RKO (cell line): Measurements from ENCODE around the gene SRP14.
"Not testable (repeated sequence)": the region's sequence is repeated elsewhere in the genome, so short reads cannot be mapped to it uniquely, and the experiment has no call there.

Experiments
- DNase-seq: peaks from one replicate; pipeline ENCODE4 v3.0.0-alpha.2; 2016; ENCODE audit warnings: low spot score

Gene SRP14

DNA sequence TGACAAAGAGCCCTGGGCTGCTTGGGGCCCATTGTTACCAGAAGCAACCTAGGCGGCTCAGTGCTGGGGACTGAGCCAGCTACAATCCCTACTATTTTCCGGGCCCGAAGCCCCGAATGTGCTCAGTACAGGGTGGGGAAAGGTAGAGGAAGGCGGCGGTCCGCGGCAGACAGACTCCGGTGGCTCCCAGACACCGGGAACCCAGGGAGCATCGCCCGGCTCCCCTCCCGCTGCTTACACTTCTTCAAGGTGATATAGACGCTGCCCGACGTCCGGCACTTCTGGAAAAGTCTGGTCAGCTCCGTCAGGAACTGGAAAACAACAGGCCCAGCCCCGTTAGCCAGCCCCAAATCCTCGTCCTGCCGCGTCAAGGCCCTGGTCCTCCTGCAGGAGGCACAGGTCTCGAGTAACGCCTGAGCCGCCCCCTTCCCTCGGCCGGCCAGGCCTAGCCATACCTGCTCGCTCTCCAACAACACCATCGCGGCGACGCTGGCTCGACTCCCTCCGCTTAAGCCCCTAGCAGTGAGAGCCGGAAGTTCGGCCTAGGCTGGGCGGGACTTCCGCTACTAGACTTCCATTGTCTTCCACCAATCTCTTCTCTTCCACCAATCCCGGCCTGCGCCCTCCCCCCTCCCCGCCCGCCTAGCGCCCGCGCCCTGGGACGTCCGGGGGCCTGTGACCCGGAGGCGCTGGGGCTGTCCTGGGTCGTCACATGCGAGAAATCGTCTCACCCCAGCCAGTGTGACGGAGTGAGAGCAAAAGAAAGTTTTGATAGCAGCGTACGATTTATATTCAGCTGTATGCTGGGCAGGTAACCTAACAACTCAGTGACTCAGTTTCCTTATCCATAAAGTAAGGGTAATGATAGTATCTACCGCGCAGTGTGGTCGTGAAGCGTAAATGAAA is at the start of gene SRP14:
Gene SRP14, minus strand, starts transcription at position 544 of the 906 bp plus-strand sequence. Its CDS starts 65 bp downstream, at position 479.
- DNase-seq: peak; percentile 93

GRCh38 chr15:40087991-40088928 is 49.3 kb upstream of the SRP14 start:
- DNase-seq: no peak

DNA sequence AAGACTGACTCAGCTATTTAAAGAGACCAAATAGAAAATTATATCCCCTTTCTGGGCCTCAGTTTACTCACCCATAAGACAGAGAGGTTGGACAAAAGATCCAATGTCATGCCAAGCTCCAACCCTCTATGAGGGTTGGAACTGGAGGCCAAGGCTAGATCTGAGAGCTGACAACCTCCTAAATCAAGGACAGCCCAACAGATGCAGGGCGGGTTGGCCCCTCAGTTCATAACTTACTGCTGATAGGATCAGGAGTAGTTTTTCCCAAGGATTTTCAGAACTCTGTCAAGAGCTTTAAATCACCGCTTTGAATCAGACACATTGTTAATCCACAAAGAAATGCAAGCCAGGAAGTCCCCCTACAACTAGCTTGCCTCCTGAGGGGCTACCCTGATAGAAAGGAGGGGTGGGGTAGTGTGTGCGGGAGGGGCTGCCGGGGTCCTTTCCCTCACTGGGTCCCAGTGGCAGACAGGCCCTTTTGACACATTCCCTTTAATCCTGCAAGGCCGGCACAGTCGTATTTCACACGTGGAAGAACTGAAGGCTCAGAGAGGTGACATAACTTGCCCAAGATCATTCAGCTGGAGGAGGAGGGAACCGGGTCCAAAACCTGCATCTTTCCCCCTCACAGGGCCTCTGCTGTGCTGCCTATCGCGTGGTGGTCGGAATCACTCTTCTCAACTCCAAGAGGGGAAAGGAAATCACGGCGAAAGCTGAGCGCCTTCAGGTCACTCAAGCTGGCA is 48.3 kb upstream of the SRP14 start:
- DNase-seq: no peak

DNA sequence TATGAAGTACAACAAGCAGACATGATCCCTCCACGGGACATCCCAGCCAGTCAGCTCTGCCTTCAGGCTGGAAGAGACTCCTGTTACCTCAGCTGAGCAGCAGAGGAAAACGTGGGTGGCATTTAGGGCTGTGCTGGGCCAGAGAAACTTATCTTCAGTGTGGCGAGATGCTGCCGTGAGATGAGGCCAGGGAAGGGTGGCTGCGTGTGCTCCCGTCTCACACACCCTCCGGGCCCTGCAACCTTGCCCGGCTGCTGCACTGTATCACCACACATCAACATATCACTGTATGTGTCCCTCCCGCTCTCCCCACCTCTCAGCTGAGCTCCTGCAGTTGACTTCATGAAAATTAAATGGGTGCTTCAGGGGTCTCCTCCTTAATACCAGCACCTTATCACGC is 46.3 kb upstream of the SRP14 start:
- no peak for DNase-seq

DNA sequence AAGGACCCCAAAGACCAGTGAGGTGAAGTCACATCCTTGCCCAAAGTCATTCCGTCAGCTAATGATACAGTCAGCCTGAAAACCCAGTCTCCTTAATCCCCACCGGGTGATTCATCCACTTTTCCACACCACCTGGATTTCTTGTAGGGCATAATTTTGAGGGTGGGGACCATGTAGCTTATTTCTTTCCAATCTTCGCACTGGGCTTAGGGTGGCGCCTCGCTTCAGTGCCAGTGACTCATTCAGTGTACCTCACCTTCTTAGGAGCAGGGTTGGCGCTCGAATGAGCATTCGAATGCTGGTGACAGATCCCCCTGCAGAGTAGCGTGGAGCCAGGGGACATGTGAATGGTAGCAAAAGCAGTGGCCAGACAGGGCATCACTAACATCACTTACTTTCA is 45.7 kb upstream of the SRP14 start:
- DNase-seq: peak; percentile 23

DNA sequence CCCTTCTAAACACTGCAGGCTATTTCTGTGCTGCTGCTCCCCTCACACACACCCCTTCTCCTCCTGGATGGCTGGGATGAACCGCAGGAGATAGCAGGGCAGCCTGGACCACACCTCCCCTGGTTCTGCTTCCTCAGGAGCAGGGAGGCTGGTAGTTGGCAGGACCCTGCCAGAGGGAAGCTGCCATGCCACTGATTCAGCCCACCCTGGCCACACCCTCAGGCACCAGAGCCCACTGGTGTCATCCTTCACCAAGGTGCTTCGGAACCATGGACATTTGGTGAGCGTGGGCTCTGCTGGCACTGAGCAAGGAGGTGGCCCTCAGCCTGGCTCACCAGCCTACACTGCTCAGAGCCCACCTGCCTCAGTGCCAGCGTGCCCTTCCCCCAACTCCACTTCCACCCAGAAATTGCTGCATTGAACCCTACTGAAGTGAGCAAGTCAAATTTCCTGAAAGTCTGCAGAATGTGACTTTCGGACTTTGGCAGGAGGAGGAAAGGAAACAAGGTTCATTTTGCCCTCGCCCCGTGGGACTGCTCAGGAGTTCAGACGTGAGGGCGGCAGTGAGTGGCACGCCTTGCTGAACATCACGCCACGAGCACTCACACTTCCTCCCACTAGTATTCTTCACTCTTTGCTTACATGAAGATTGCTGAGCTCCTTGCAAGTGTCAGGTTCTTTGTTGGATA is 43.4 kb upstream of the SRP14 start:
- DNase-seq: no peak

DNA sequence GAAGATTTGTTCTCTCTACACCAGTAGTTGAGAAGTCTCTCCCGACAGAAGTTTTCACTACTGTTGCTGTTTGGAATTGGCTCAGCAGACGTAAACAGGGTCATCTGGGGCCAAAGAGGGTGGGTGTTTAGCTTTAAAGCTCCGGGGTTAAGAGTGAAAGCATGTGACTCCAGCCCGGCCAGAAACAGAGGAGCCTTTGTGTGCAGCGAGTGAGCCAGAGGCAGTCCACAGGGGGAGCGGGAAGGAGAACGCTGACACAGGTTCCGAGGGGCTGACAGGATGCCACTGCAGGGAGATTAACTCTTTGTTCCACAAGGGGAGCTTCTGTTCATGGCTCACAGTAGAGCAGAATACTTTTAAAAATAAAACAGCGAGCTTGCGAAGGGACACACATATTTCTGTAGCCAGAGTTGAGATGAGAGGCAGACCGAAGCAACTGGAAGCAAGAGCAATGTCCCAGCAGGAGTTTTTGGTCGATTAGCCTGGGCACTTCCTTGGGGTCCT is 42.8 kb upstream of the SRP14 start:
- DNase-seq: peak; percentile 55

DNA sequence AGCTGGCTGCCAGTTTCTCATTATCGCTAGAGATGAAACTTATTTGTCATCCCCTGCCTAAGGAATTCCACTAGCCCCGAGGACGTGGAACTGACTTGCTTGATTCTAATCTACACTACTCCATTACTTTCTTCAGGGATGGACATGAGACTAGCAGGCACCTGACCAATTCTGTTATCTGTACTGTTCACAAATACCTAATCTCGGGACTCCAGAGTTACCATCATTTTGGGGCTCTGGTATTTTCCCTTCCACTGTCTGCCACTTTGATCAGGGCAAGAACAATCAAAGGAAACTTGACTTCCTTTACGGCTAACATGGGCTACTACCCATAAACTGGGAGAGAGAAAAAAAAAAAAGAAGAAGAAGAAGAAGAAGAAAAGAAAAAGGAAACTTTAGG is 41.9 kb upstream of the SRP14 start:
- no peak for DNase-seq

DNA sequence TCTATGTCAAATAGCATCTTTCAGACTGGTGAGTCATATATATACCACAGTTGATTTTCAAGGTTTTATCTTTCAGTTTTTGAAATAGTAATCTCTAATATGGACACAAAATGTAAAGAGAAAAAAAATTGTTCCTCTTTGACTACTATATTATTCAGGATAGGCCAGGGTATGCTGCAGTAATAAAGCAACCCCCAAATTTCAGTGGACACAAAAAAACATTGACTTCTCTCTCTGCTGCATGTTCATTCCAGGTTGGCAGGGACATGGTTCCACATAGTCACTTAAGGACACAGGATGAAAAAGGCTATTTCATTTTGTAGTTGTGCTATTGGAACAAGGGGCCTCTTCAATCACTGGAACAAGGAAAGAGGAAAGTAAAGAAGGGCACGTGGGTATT is 41.1 kb upstream of the SRP14 start:
- no peak for DNase-seq

DNA sequence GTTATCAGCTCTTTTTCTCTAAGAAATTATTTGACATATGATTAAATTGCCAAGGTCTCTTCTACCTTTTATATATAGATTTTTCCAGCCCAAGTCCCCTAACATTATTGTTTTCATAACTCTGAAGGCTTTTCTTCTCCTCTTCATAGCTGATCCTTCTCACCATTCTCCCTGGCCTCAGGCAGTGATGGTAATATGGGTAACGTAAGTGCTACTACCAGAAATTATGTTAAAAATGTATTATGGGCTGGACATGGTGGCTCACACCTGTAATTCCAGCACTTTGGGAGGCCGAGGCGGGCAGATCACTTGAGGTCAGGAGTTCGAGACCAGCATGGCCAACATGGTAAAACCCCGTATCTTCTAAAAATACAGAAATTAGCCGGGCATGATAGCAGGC is 40.5 kb upstream of the SRP14 start:
- no peak for DNase-seq

- no peak for DNase-seq
Observed at GRCh38 chr15:40075298-40076044, 36.5 kb upstream of the SRP14 start.

- DNase-seq: not testable (repeated sequence)
Observed at GRCh38 chr15:40074656-40075055, 35.7 kb upstream of the SRP14 start.

DNA sequence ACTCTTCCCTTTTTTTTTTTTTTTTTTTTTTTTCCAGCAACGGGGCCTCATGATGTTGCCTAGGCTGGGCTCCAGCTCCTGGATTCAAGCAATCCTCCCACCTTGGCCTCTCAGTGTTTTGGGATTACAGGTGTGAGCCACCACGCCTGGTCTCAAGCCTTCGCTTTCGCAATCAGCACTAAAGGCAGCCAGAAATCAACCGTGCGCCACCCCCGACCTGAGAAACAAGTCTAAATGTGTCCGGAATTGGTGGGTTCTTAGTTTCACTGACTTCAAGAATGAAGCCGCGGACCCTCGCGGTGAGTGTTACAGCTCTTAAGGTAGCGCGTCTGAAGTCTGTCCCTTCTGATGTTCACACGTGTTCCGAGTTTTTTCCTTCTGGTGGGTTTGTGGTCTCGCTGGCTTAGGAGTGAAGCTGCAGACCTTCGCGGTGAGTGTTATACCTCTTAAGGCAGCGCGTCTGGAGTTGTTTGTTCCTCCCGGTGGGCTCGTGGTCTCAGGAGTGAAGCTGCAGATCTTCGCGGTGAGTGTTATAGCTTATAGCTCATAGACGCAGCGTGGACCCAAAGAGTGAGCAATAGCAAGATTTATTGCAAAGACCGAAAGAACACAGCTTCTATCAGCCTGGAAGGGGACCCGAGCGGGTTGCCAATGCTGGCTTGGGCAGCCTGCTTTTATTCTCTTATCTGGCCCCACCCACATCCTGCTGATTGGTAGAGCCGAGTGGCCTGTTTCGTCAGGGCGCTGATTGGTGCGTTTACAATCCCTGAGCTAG is 34.9 kb upstream of the SRP14 start:
- DNase-seq: not testable (repeated sequence)

GRCh38 chr15:40072216-40072990 is 33.4 kb upstream of the SRP14 start:
- no peak for DNase-seq

DNA sequence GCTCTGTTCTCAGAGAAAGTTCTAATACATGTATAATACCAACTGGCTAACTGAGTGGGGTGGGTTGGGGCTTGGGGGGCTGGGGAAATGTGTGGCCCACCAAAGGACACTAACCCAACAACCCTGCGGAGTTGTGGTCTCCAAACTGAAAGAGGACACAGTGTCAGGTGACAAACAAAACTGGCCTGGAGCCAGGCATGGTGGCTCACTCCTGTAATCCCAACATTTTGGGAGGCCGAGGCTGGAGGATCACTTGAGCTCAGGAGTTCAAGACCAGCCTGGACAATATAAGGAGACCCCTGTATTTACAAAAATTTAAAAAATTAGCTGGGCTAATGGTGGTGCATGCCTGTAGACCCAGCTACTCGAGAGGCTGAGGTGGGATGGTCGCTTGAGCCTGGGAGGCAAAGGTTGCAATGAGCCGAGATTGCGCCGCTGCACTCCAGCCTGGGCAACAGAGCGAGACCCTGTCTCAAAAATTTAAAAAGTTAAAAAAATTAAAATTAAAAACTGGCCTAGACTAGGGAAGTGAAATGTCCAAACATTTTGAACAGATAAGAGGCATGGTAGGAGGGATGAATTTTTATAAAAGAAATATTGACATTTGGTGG is 31.7 kb upstream of the SRP14 start:
- DNase-seq: no peak

GRCh38 chr15:40070166-40070557 is 31.2 kb upstream of the SRP14 start:
- no peak for DNase-seq

DNA sequence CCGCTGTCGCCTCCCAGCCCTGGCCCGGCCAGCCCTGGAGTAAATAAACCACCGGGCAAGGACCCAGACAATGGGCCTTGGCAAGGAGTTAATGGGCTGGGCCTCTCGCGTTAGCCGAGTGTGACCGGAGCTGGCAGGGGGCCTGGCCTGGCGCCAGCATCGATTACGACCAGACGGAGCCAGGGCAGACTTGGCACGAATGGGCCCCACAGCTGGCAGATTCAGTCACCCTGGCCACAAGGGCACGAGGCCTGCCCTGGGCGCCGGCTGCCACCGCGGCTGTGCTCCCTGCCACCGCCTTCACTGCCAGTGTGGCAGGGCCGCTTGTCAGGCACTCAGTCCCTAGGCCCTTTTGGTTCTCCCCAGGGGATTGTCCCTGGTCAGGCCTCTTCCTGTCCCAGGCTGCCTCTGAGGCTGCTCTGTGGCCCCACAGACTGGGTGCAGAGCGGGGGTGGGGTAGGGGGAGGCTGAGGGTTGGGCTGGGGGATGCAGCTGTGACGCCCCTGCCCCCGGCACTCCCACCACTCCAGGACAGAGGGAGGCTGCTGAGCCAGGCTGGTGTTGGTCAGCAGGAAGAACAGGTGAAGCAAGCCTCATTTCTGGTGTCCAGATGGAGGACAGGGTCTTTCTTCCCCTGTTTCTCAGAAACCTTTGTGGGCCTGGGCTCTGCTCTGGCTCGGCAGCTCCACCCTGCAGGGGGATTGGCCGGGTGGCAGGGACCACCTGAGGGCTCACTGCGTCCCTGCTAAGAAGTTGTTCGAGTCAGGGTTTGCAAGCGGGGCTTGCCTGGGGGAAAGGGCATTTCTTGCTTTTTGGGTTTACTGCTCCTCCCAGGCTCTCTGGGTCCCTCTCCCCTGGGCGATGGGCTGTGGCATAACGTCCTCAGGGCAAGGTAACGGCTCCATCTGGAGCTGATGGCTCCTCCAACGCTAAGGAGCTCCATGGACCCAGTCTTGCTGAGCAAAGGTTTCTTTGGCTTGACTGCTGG is 30.5 kb upstream of the SRP14 start:
- no peak for DNase-seq
